Liver (tissue), 3 donors: ENCODE results near the gene LBHD1.

Experiments
- CTCF ChIP-seq: fragments of 150-350 bp; IDR thresholded peaks from 2 replicates; pipeline ENCODE4 v1.5.1; 2017; ENCODE audit warnings: improper control_type of control experiment, low read depth, low read length; ENCODE audit not compliant: missing input control
- EGR1 ChIP-seq, 2 donors: IDR thresholded peaks; 2 replicates each; pipeline ENCODE4 v1.6.1; 2016 to 2018; ENCODE audit warnings: antibody characterized with exemption in 2 of 2, low read depth in 2 of 2
- YY1 ChIP-seq: IDR thresholded peaks from 2 replicates; pipeline ENCODE4 v1.6.1; 2016; ENCODE audit warnings: antibody characterized with exemption, mild to moderate bottlenecking
- donor health status: healthy.
- donor health status: healthy.

GRCh38 chr11:62710001-62710345 lies 37.9 kb upstream of the LBHD1 start:
- no peak for TF ChIP-seq CTCF
- no peak for TF ChIP-seq EGR1 (IDR thresholded peaks at IDR 0.05; ENCODE audit: low read depth in 2 of 2)
- TF ChIP-seq YY1: no peak
